ENCODE data around the gene EHMT1. TPM values are rescaled to one million over a fixed set of nuclear protein-coding genes. Genes with fewer than 3 reads are reported as not detected.

Gene EHMT1
- total and polyA plus RNA-seq, 2 of the 8 experiments (the other 6 are each of a cell fraction or from before 2014, with no cell fraction given): 95.7 to 163 TPM

DNA sequence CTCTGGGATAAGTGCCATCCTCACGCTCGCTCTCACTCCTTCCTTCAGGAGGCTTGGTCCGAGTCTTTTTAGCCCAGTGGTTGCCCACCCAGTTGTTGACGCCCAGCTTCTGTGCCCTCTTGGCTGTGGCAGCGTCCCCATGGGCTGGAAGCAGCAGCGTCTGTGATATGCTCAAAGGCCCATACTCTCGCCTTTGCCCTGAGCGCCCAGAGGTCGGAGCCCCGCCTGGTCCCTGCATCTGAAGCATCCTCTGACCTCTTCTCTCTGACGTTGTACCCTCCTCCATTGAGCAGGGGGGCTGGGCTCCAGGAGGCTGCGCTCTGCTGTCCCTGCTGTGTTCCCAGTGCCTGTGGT lies 180.8 kb downstream of the EHMT1 start (continued):
- TF ChIP-seq BCL11A (IDR thresholded peaks at IDR 0.05; ENCODE audit: low read depth in 2 of 2, low read length in 2 of 2): no peak
- TF ChIP-seq SUZ12 (IDR thresholded peaks at IDR 0.05; ENCODE audit: low read length): no peak
- TF ChIP-seq RNF2 (IDR thresholded peaks at IDR 0.05; ENCODE audit: borderline replicate concordance, low read depth, low read length, missing control alignments, poor library complexity, severe bottlenecking): no peak
- TF ChIP-seq TBP (IDR thresholded peaks at IDR 0.05; ENCODE audit: low read depth, low read length): no peak
- TF ChIP-seq SRF (IDR thresholded peaks at IDR 0.05; ENCODE audit: low read depth, low read length): no peak
- no peak for TF ChIP-seq TAF7 (optimal IDR thresholded peaks at IDR 0.05; ENCODE audit: borderline replicate concordance, low read depth, low read length)

All from H1 (cell line).